Stimulated activated CD8-positive, alpha-beta memory T cell treated with anti-CD3 and anti-CD28 coated beads, Interleukin-12 subunit alpha, Interleukin-12 subunit beta, amount 100 ng/mL, for 1 hour (primary cell): ENCODE measurements around the gene WNT3.
"Not testable (repeated sequence)": the region's sequence is repeated elsewhere in the genome, so short reads cannot be mapped to it uniquely, and the experiment has no call there.

ENCODE experiments used
- DNase-seq: peaks from one replicate; pipeline ENCODE4 v3.0.0-alpha.2; 2020; ENCODE audit warnings: low read depth

The WNT3 gene

GRCh38 chr17:46765453-46765852 is 53.0 kb downstream of the WNT3 start:
- no peak for DNase-seq

GRCh38 chr17:46764709-46765401 is 53.6 kb downstream of the WNT3 start:
- DNase-seq: no peak

- DNase-seq: no peak
Measured at GRCh38 chr17:46764000-46764708, 54.3 kb downstream of the WNT3 start.

- no peak for DNase-seq
Measured at GRCh38 chr17:46763416-46763815, 55.1 kb downstream of the WNT3 start.

- no peak for DNase-seq
Measured at GRCh38 chr17:46759141-46759540, 59.4 kb downstream of the WNT3 start.

GRCh38 chr17:46758614-46759013 is 59.9 kb downstream of the WNT3 start:
- no peak for DNase-seq

GRCh38 chr17:46757588-46757987 is 60.9 kb downstream of the WNT3 start:
- not testable (repeated sequence) for DNase-seq

GRCh38 chr17:46756861-46757260 is 61.6 kb downstream of the WNT3 start:
- no peak for DNase-seq

GRCh38 chr17:46756081-46756735 is 62.3 kb downstream of the WNT3 start:
- no peak for DNase-seq

GRCh38 chr17:46753776-46754175 is 64.7 kb downstream of the WNT3 start:
- DNase-seq: no peak

GRCh38 chr17:46751425-46751824 is 67.1 kb downstream of the WNT3 start:
- DNase-seq: no peak

- DNase-seq: no peak
Measured at GRCh38 chr17:46745376-46745775, 73.1 kb downstream of the WNT3 start.

- no peak for DNase-seq
Measured at GRCh38 chr17:46744441-46744840, 74.1 kb downstream of the WNT3 start.

- DNase-seq: no peak
Measured at GRCh38 chr17:46742565-46743270, 75.8 kb downstream of the WNT3 start.

GRCh38 chr17:46741122-46741730 is 77.3 kb downstream of the WNT3 start:
- no peak for DNase-seq

GRCh38 chr17:46739982-46740381 is 78.5 kb downstream of the WNT3 start:
- DNase-seq: no peak

GRCh38 chr17:46738544-46738943 is 79.9 kb downstream of the WNT3 start:
- DNase-seq: no peak

GRCh38 chr17:46737326-46737725 is 81.2 kb downstream of the WNT3 start:
- no peak for DNase-seq

GRCh38 chr17:46736100-46736499 is 82.4 kb downstream of the WNT3 start:
- no peak for DNase-seq

- no peak for DNase-seq
Measured at GRCh38 chr17:46733837-46734475, 84.5 kb downstream of the WNT3 start.

- no peak for DNase-seq
Measured at GRCh38 chr17:46732754-46733398, 85.6 kb downstream of the WNT3 start.
